GM18861 (cell line): ENCODE data around the gene CUBN.
"Not testable (repeated sequence)": the region's sequence is repeated elsewhere in the genome, so short reads cannot be mapped to it uniquely, and the experiment has no call there.

Experiments
- ATAC-seq: cut with Tn5 transposase; IDR thresholded peaks from one replicate; pipeline ENCODE4 v1.9.1; 2021; ENCODE audit not compliant: unreplicated experiment

Gene CUBN

DNA sequence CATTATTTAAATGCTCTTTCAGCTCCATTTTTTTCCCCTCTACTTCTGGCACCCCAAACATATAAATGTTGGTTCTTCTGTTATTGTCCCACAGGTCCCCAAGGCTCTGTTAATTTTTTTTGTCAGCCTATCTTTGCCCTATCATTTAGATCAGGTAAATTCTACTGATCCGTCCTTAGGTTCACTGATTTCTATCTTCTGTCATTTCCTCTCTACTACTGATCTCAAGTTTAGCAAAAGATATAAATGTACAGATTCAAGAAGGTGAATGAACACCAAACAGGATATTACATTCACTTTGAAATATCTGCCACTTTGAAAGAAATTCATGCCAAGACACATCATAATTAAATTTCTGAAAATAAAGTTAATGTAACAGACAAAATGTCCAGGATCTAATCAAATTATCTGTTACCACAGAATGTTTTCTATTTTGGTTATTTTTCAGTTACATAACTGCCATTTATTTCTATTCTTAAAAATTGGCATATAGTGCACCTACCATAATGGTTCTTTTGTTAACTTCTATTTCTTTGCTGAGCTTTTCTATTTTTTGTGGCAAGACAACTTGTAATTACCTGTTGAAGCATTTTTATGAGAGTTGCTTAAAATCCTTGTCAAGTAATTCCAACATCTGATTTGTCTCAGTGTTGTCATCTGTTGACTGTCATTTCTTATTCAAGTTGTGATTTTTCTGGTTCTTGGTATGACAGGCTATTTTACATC is 12.1 kb upstream of the CUBN start:
- no peak for ATAC-seq

- ATAC-seq = no peak
Measured at GRCh38 chr10:17140386-17140761, 10.8 kb upstream of the CUBN start.

GRCh38 chr10:17138460-17139042 is 8.9 kb upstream of the CUBN start:
- no peak for ATAC-seq

- no peak for ATAC-seq
Measured at GRCh38 chr10:17134737-17135260, 5.2 kb upstream of the CUBN start.

DNA sequence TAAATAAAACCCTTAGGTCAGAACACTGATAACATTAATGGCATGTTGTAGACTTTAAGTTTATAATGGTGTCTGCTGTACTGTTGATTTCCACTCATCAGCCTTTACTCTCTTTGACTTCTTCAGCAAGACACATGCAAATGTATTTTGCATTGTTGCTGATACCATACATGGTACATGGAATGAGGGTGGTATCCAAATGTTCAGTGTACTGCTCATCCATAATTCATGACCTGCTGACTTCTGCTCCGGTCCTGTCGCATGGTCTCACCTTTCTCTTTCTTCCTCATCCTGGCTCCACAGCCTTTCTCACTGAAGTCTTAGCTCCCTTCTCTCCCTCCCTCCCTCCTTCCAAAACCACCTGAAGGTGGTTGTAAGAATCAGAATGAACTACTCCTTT is 4.7 kb upstream of the CUBN start:
- ATAC-seq = no peak

DNA sequence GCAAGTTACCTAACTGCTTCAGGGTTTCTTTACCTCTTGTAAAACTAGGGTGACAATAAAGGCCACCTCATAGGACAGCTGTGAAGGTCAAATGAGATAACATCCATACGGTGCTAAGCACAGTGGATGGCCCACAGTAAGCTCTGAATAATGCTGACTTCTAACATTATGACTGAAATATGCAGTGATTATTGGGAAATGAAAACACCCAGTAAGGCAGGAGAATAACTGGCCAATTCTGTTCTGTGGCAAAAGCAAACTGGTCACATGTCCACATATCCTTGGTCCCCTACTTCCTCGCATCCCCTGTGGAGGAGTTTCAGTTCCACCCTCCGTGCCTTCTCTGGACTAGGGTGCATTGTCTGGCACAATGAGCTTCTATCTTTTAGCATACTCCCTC is 1.4 kb downstream of the CUBN start:
- no peak for ATAC-seq

DNA sequence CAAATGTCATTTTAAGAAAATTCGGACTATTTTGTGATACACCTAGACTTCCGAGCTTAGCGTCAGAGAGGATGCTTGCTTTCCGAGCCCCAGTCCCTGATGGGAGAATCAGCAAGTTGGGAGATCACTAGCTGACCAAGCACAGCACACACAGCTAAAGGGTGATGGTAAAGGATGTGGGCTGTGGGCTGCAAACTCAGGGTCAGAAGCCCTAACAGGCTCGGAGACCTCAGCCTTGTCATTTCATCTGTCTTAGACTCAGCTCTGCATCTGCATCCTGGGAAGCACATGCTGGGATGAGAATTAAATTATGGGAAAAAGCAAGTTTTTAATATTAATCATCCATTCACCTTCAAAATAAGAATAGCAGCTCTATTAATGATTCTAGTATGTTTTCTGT is 3.3 kb downstream of the CUBN start:
- ATAC-seq = no peak

- no peak for ATAC-seq
Measured at GRCh38 chr10:17125206-17125893, 4.3 kb downstream of the CUBN start.

GRCh38 chr10:17123961-17124360 is 5.7 kb downstream of the CUBN start:
- ATAC-seq = no peak

DNA sequence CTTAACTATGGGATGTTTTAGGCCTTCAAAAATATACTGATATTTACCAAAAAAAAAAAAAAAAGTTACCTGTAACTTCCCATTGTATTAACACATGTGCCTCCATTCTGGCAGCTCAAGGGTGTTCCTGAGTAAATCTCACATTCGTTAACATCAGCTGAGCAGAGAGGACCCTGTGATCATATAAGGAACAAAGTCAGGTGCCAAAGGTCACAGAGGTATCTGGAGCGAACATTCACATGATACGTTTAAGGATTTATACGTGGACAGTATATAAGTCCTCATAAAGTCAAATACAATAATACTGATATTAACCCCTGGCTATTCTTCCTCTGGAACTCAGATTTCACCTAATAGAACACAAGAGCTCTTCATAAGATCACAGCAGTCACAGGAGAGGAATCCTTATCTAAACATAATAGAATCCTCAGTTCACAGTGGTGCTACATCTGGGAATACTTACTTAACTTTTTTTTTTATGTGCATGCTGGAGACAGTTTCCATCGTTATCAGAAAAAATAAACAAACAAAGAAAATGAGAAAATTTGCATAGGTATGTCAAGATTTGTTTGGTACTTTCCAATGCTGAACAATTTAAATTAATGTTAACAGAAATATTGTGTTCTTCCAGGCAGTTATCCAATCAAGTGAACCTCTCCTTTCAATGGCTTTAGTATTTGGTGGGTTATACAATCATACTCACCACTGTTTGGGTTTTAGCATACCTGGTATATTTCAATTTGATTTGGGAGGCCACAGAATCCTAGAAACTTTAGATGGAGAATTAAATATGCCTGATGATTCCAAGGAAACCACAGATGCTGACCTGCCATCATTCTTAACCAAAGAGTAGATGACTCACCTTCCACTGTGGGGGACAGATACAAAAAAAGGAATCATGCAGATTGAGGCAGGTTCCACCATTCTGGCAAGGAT is 6.6 kb downstream of the CUBN start:
- ATAC-seq = no peak

- no peak for ATAC-seq
Measured at GRCh38 chr10:17122052-17122451, 7.6 kb downstream of the CUBN start.

GRCh38 chr10:17120694-17121093 is 8.9 kb downstream of the CUBN start:
- ATAC-seq = no peak

- ATAC-seq = no peak
Measured at GRCh38 chr10:17119845-17120244, 9.8 kb downstream of the CUBN start.

DNA sequence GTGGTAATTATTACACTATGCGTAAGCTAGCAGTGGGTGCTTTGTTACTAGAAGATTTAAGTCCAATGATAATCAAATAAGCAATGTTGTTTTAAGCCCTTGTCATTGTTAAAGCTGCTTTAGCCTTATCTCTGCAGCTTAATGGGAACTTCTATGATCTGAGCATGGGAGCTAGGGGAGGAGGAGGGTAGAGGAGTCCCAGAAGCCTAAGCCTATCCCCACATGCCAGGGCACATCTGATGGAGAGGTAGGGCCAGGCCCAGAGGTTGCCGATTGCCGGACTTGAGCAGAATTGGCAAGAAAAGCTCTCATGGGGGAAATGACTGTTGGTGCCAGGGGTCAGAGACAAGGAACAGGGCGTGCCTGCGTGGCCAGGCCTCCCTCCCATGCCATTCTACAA is 13.4 kb downstream of the CUBN start:
- ATAC-seq = no peak

DNA sequence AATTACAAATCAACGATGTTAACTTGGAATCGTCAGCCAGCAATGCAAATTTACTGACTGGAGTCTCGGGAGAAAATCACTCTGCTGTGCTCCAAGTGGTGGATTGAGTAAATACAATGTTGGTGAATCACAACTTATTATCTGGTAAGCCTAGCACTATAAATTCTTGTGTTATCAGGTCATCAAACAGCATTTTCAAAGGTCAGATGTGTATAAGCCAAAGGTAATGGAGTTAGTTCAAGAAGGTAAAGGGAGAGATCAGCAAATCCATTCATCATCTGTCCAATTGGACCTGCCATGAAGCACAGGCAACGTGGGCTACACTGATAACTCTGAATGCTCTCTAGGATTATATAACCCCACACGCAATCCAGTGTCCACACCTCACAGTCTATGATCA is 13.9 kb downstream of the CUBN start:
- ATAC-seq = no peak

DNA sequence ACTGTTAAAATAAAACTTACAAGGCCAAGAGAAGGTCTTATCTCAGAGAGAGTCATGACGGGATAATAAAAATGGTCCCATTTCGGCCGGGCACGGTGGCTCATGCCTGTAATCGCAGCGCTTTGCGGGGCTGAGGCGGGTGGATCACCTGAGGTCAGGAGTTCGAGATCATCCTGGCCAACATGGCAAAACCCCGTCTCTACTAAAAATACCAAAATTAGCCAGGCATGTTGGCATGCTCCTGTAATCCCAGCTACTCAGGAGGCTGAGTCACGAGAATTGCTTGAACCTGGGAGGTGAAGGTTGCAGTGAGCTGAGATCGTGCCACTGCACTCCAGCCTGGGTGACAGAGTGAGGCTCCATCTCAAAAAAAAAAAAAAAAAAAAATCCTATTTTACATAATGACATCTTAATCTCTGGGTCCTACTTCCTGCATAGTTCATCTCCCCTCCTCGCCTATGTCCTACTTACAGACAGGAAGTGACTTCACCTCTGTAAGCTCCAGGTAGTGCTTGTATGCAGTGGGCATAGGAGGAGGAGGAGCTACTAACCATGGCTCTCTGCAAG is 14.7 kb downstream of the CUBN start:
- ATAC-seq = not testable (repeated sequence)

DNA sequence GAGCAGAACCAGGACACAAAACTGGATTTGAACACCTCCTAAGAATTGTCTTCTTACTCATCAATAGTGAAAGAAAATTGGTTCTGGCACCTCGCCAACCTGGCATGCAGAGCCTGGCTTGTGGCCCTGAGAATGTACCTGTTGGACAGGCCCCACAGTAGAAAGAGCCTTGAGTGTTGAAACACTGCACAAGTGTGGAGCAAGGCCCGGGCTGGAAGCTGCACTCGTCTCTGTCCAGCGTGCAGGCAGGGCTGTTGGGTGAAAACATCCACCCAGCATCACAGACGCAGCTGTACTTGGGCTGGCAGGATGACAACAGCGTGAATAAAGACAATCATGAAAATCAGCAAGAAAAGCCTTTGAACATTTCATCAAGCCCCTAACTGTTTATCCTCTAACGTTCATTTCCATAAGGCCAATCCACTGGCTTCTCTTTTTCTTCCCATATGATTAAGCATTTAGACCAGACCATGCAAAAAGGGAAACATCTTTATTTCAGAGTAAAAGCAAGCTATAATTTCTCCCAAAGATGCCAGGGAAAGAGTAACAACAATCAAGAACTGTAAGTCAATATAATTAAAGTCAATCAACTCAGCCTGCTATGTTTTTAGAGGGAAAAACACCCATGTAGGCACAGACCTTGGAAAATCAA is 15.6 kb downstream of the CUBN start:
- no peak for ATAC-seq

DNA sequence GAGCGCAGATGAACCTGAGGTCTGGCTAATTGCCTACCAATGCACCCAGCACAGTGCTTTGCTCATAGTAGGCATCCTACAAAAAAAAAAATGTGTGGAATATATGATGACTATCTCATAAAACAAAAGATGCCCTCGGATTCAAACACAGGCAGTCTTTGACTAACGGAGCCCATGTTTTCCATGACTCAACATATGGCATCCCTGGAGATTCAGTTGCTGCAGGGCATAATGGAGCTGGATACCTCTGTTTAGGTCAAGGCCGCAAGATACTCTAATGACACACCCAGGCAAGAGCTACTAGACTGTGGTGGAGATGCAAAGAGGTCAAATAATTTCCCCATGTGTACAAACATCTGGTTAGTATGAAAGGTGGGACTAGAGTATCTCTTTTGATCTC is 16.3 kb downstream of the CUBN start:
- no peak for ATAC-seq

DNA sequence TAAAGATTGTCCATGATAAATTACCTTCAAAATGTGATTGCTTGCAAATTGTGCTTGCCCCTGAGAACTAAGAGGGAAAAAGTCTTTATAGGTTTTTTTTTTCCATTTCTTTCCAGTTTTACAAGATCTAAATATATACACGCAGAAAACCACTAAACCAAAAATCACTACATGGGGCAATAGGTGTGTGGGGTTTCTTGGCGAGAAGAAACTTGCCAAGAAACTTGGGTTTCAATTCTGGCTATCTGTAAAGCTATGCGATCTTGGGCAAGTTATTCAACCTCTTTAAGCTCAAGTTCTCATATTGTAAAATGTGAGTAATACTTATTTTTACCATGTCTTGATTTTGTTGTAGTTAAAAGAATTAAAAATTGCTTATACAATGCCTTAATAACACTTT is 17.0 kb downstream of the CUBN start:
- ATAC-seq = no peak

- ATAC-seq = no peak
Measured at GRCh38 chr10:17109475-17110207, 20.0 kb downstream of the CUBN start.
